NT2/D1 (cell line): ENCODE measurements around the gene FCRL5.

Source experiments
- SUZ12 ChIP-seq: IDR thresholded peaks from 2 replicates; pipeline ENCODE4 v1.6.1; 2011; ENCODE audit not compliant: insufficient read length, insufficient read depth; ENCODE audit errors: extremely low read depth
- YY1 ChIP-seq: IDR thresholded peaks from 2 replicates; pipeline ENCODE4 v1.6.1; 2011; ENCODE audit not compliant: insufficient read length, insufficient read depth
- ZNF274 ChIP-seq: IDR thresholded peaks from 2 replicates; pipeline ENCODE4 v1.6.1; 2011; ENCODE audit warnings: mild to moderate bottlenecking, low read depth, low read length

DNA sequence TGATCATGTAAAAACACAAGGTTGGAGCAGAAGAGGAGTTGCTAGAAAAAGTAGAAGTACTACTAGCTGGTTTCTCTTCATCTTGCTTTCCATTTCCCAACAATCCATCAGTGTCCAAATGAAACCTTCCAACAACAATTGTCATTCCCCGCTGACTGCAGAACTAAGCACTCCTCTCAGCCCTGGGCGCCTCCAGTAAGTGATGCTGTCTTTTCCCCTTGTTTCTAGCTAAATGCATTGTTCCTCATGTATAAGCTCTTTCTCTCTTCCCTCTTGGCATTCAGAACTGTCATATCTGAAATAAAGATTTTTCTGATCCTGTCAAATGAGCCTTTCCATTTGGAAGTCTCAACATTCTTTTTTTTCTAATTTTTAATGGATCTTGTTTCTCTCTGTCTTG is 68.7 kb downstream of the FCRL5 start:
- TF ChIP-seq YY1 (no peak), SUZ12 (no peak), ZNF274 (no peak)
